GM12801 (cell line): ENCODE measurements around the gene CABLES1.

ENCODE experiments used
- CTCF ChIP-seq: IDR thresholded peaks from one replicate; pipeline ENCODE4 v1.5.1; 2011; ENCODE audit warnings: control low read depth; ENCODE audit not compliant: insufficient read length; ENCODE audit errors: extremely low read depth

Gene CABLES1

GRCh38 chr18:23235860-23236259 is 100.6 kb downstream of the CABLES1 start:
- no peak for TF ChIP-seq CTCF

DNA sequence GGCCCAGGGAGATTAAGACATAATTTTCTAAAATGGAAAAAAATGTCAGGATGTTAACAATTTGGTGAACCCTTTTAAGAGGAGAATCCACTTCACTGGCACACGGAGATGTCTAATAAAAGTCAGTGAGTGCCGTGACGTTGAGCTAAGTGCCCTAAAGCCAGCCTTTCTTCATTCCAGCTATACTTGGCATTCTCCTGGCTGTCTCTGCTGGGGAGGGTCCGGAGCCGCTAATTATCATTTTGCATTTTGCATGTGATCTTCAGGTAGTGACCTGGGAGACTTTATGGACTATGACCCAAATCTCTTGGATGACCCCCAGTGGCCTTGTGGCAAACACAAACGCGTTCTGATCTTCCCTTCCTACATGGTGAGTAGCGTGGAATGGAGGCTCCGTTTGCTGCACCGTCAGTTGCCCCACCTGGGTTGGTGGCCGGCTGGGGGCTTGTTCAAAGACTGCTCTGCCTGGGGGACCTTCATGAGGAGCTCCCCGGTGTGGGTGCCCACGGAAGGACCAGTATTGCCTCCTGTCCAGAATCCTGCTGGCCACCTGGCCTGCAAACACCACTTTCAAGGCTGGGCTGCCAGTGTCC is 101.7 kb downstream of the CABLES1 start:
- TF ChIP-seq CTCF = no peak

DNA sequence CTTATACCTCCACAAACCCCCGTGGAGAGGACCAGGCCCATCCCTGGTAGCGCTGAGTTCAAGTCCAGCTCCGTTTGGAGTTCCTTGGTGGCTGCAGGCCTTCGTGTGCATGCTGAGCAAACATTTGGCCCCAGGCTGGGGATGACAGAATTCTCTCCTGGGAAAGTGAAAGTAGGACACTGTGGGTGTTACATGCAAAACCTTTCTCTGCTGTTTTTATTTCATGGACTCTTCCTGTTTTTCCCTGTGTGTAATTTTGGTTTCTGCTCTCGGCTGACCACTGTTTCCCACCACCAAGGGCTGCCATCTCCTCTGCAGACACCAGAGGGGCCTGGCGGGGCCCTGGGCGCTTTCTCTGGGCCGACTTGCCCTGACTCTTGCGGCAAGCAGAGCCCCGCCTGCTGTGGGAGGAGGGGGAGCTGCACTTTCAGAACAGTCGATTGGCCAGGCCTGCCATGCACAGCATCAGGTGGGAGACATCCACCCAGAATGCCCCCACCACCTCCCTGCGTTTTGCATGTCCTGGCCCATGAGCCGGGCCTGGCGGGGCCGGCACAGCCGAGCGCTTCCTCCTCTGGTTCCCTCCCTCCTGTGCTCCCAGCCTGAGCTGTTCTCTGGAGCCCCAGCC is 102.4 kb downstream of the CABLES1 start:
- TF ChIP-seq CTCF = no peak

GRCh38 chr18:23238152-23238531 is 102.9 kb downstream of the CABLES1 start:
- TF ChIP-seq CTCF = no peak

- TF ChIP-seq CTCF = no peak
These were observed 103.5 kb downstream of the CABLES1 start for GRCh38 chr18:23238651-23239349.

DNA sequence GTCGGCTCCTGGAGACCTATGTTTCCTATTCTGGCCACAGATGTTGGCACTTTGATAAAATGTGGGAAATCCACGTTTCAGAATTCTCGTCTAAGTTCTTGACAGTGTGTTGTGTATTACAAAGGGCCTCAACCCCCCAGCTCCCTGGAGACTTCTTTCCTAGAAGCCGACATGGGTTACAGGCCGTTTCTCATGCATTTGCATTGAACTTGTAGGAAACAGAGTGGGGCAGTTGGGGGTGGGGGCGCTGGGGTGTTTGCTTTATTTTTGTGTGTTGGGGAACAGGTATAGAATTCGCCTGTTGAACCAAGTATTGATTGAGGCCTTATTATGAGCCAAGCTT is 104.0 kb downstream of the CABLES1 start:
- TF ChIP-seq CTCF = no peak

- no peak for TF ChIP-seq CTCF
These were observed 104.8 kb downstream of the CABLES1 start for GRCh38 chr18:23239885-23240608.
